Midbrain (tissue), 1 donor: ENCODE results near the gene PRSS57.
"Not testable (repeated sequence)": the region's sequence is repeated elsewhere in the genome, so short reads cannot be mapped to it uniquely, and the experiment has no call there.

Source experiments
- DNase-seq: peaks from one replicate; lab custom pipeline; 2025; lab: John Stamatoyannopoulos, UW

PRSS57 gene

GRCh38 chr19:674282-675151 is 20.7 kb downstream of the PRSS57 start:
- DNase-seq, result no peak

GRCh38 chr19:670609-671075 is 24.6 kb downstream of the PRSS57 start:
- no peak for DNase-seq

- DNase-seq, result not testable (repeated sequence)
Observed at GRCh38 chr19:668675-669434, 26.4 kb downstream of the PRSS57 start.

- DNase-seq, result not testable (repeated sequence)
Observed at GRCh38 chr19:666985-667573, 28.2 kb downstream of the PRSS57 start.

GRCh38 chr19:664913-665443 is 30.3 kb downstream of the PRSS57 start:
- DNase-seq, result peak; percentile 80

- no peak for DNase-seq
Observed at GRCh38 chr19:663682-664117, 31.6 kb downstream of the PRSS57 start.

GRCh38 chr19:662962-663681 is 32.1 kb downstream of the PRSS57 start, which contains the start of gene RNF126:
TSS of gene RNF126 (minus strand) at chr19:663214. CDS start at chr19:663121, 93 bp downstream.
- peak; percentile 90 for DNase-seq

- no peak for DNase-seq
Observed at GRCh38 chr19:662207-662961, 32.9 kb downstream of the PRSS57 start.

GRCh38 chr19:661427-662196 is 33.6 kb downstream of the PRSS57 start:
- DNase-seq, result no peak

GRCh38 chr19:660793-661426 is 34.3 kb downstream of the PRSS57 start:
- no peak for DNase-seq

GRCh38 chr19:658916-659839 is 36.1 kb downstream of the PRSS57 start:
- DNase-seq, result no peak

- no peak for DNase-seq
Observed at GRCh38 chr19:658059-658839, 37.0 kb downstream of the PRSS57 start.

- no peak for DNase-seq
Observed at GRCh38 chr19:657611-658010, 37.6 kb downstream of the PRSS57 start.

GRCh38 chr19:656751-657559 is 38.3 kb downstream of the PRSS57 start:
- DNase-seq, result no peak

- DNase-seq, result no peak
Observed at GRCh38 chr19:655691-656090, 39.6 kb downstream of the PRSS57 start.

GRCh38 chr19:653425-653824 is 41.8 kb downstream of the PRSS57 start:
- no peak for DNase-seq
